Prostate gland (tissue), 2 donors: ENCODE data around the gene NHS. TPM values are rescaled to one million over a fixed set of nuclear protein-coding genes. Genes with fewer than 3 reads are reported as not detected.
"Not testable (repeated sequence)": the region's sequence is repeated elsewhere in the genome, so short reads cannot be mapped to it uniquely, and the experiment has no call there.

Experiments
- DNase-seq: peaks from one replicate; pipeline ENCODE4 v3.0.0-alpha.2; 2019; ENCODE audit warnings: low spot score
- H3K27ac ChIP-seq, 2 donors: fragments of 200-600 bp; sonication (generic); 2 replicates each; pipeline ENCODE4 v1.5.1; 2017 to 2019
- H3K27me3 ChIP-seq: fragments of 200-600 bp; sonication (generic); replicated peaks from 2 replicates; pipeline ENCODE4 v1.5.1; 2019; ENCODE audit not compliant: insufficient read depth
- H3K36me3 ChIP-seq, 2 donors: fragments of 200-600 bp; sonication (generic); 1 replicate in 1 of 2; 2 replicates in 1 of 2; pipeline versions ENCODE4 v1.5.1 to v1.8.1; 2017 to 2019
- H3K4me1 ChIP-seq: fragments of 200-600 bp; sonication (generic); replicated peaks from 2 replicates; pipeline ENCODE4 v1.5.1; 2019
- H3K4me3 ChIP-seq, 2 donors: fragments of 200-600 bp; sonication (generic); 2 replicates each; pipeline ENCODE4 v1.5.1; 2017 to 2019
- H3K9me3 ChIP-seq: fragments of 200-600 bp; sonication (generic); 2 replicates; pipeline ENCODE4 v1.5.1; 2017
- POLR2A ChIP-seq: fragments of 450-650 bp; IDR thresholded peaks from one replicate; pipeline ENCODE4 v1.6.1; 2016; ENCODE audit warnings: antibody characterized with exemption, mild to moderate bottlenecking
- POLR2AphosphoS5 ChIP-seq: sonication (generic); formaldehyde crosslinking; IDR thresholded peaks from one replicate; pipeline ENCODE4 v1.6.1; 2017; ENCODE audit warnings: antibody characterized with exemption
- WGBS: methylation state at CpG from one replicate; pipeline ENCODE4 v1.1.5; 2018; 5-methylcytosine and 5-hydroxymethylcytosine counted together
- intact Hi-C: fragments of 100-400 bp; cut with DNase I; formaldehyde crosslinking; loops from one replicate; pipeline ENCODE4 v1.14.2; 2022
- total RNA-seq, 2 donors: library from RNA; depleted of rRNA; stranded (reverse); fragments of >200 nt; gene quantifications; one replicate each; pipeline ENCODE4 v1.1.0, GENCODE V29; 2016
- TF ChIP-seq, protein P1 (sequence below), 4 experiments: fragments of 200-600 bp in 2 of 4; fragments of 450-650 bp in 2 of 4; sonication (generic) in 2 of 4; IDR thresholded peaks; 1 replicate in 3 of 4; 2 replicates in 1 of 4; pipeline ENCODE4 v1.5.1; 2016 to 2019; ENCODE audit warnings: antibody characterized with exemption in 4 of 4, mild to moderate bottlenecking in 2 of 4, moderate library complexity in 2 of 4

Gene NHS
- total RNA-seq, 2 donors from 2014 or later, result 4.8 to 17.7 TPM

DNA sequence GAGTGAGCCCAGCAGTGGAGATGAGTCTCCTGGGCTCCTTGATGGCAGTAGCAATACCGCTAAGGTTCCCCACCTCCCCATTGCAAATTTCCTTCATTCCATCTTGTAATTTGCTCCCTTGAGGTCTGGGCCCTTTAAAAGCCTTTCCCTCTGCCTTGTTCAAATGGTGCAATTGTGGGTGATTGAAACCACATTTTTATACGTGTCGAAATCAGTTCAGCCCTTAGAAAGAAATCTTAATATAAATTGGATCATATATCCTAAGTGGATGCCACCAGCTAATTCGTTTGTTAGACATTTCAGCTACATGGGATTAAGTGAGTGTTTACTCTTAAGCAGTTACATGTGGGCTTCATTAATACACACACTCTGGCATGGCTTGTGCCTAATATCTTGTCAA lies 68.6 kb downstream of the NHS start:
- WGBS, result 72% methylated on average over 4 of the region's 4 CpGs
- Histone ChIP-seq H3K36me3 (no peaks in the 10 kb centered on the region), H3K27me3 (no peaks in the 10 kb centered on the region), H3K9me3 (no peaks in the 10 kb centered on the region), H3K27ac (no peak overlapping the region), H3K4me1 (no peaks in the 10 kb centered on the region), H3K4me3 (no peak overlapping the region)
- intact Hi-C loops, result no loop called here
- no peak for TF ChIP-seq POLR2A
- no peak for DNase-seq

DNA sequence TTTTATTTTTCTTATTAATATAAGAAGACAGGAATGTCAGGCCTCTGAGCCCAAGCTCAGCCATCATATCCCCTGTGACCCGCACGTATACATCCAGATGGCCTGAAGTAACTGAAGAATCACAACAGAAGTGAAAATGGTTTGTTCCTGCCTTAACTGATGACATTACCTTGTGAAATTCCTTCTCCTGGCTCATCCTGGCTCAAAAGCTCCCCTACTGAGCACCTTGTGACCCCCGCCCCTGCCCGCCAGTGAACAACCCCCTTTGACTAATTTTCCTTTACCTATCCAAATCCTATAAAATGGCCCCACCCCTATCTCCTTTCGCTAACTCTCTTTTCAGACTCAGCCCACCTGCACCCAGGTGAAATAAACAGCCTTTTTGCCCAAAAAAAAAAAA lies 71.3 kb downstream of the NHS start:
- H3K27ac ChIP-seq, H3K4me3 ChIP-seq, H3K4me1 ChIP-seq, H3K27me3 ChIP-seq, H3K9me3 ChIP-seq, DNase-seq, H3K36me3 ChIP-seq, intact Hi-C loops: not testable (repeated sequence)
- 97% methylated on average over 5 of the region's 5 CpGs for WGBS

DNA sequence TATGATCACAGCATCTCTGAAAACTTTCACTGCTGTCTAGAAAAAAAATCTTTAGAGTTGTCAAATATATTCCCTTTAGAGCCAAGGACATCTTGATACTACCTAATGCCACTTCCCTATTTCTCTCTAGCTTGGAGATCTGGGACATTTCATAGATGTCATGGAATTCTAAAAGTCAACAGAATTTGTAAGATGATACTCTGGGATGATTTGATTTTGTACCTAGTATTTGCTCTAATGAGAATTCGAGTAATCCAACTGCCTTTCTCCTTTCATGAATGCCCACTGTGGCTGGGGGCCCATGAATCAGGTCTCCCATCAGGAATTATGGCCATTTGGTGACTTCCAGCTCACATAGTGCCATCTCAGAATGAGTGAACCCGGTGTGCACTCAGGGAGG lies 73.2 kb downstream of the NHS start:
- Histone ChIP-seq H3K36me3 (no peaks in the 10 kb centered on the region), H3K27me3 (no peaks in the 10 kb centered on the region), H3K9me3 (no peaks in the 10 kb centered on the region), H3K4me3 (no peak overlapping the region), H3K27ac (no peak overlapping the region), H3K4me1 (no peaks in the 10 kb centered on the region)
- intact Hi-C loops, result no loop called here
- 29% methylated on average over 2 of the region's 2 CpGs for WGBS
- no peak for DNase-seq
- TF ChIP-seq POLR2AphosphoS5 (no peak), POLR2A (no peak)
- TF ChIP-seq, protein P1, sequence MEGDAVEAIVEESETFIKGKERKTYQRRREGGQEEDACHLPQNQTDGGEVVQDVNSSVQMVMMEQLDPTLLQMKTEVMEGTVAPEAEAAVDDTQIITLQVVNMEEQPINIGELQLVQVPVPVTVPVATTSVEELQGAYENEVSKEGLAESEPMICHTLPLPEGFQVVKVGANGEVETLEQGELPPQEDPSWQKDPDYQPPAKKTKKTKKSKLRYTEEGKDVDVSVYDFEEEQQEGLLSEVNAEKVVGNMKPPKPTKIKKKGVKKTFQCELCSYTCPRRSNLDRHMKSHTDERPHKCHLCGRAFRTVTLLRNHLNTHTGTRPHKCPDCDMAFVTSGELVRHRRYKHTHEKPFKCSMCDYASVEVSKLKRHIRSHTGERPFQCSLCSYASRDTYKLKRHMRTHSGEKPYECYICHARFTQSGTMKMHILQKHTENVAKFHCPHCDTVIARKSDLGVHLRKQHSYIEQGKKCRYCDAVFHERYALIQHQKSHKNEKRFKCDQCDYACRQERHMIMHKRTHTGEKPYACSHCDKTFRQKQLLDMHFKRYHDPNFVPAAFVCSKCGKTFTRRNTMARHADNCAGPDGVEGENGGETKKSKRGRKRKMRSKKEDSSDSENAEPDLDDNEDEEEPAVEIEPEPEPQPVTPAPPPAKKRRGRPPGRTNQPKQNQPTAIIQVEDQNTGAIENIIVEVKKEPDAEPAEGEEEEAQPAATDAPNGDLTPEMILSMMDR (IDR thresholded peaks at IDR 0.05), result no peak

DNA sequence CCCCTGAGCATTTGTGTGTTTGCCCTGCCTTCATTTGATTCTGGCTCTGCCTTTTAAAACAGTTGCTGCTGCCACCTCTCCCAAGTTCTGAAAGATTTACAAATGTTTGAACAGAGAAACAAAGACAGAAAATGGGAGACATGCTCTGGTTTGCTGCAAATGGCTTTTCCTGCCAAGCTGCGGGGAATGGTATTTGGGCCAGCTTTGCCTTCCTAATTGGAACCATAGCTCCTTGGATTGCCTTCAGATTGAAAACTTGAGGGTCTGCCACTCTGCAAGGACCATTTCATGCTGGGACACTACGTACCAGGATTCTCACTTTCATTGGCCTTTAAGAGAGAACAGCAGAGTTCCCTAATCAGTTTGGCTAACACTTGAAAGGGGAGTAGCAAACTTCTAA lies 74.9 kb downstream of the NHS start:
- H3K36me3 ChIP-seq, result no peaks in the 10 kb centered on the region
- H3K4me3 ChIP-seq, result no peak overlapping the region
- TF ChIP-seq POLR2AphosphoS5 (no peak), POLR2A (no peak)
- TF ChIP-seq, protein P1 (IDR thresholded peaks at IDR 0.05), result no peak
- no peaks in the 10 kb centered on the region for H3K4me1 ChIP-seq
- H3K27me3 ChIP-seq, result no peaks in the 10 kb centered on the region
- no peak for DNase-seq
- intact Hi-C loops, result no loop called here
- no peaks in the 10 kb centered on the region for H3K9me3 ChIP-seq
- WGBS, result 25% methylated on average over 2 of the region's 2 CpGs
- no peak overlapping the region for H3K27ac ChIP-seq

DNA sequence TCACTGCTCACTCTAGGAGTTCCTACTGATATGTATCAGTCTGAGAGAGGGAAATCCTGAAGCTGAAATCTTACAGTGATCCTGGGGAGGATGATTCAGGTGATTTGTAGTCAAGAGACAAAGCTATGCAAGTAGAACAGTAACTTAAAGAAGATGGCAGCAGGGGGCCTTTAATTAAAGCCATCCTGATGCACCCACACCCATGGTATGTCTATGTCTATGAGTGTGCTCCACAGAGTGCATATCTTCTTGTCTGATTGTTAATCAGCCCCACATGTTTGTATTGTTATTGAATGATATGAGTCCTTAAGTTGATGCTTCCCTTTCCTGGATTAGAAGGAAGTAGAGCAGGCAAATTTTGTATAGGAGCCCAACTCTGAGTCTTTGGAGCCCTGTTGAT lies 78.8 kb downstream of the NHS start:
- H3K27ac ChIP-seq, result no peak overlapping the region

DNA sequence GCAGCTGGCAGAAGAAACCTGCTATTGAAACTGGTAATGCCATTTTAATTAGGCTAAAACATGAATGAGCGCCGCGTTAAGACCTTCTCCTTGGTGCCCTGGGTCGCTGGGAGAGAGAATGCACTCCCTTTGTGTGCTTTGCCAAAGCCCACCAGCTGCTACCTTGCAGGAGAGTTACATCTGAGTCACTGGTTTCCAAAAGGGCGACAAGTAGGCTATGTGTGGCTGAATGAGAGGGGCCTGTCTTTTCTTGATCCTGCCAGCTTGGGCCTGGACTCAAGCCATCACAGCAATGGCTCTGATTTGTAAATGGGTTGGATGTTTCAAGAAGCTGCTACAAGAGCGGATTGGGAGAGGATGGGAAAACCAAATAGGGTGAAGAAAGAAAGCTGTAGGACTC lies 81.5 kb downstream of the NHS start:
- WGBS, result 53% methylated on average over 6 of the region's 6 CpGs
- TF ChIP-seq POLR2AphosphoS5, result no peak
- TF ChIP-seq, protein P1 (IDR thresholded peaks at IDR 0.05), result no peak
- TF ChIP-seq POLR2A, result no peak
- no peak overlapping the region for H3K4me3 ChIP-seq
- DNase-seq, result no peak
- H3K9me3 ChIP-seq, result no peaks in the 10 kb centered on the region
- no peaks in the 10 kb centered on the region for H3K36me3 ChIP-seq
- intact Hi-C loops, result no loop called here
- no peaks in the 10 kb centered on the region for H3K4me1 ChIP-seq
- H3K27me3 ChIP-seq, result no peaks in the 10 kb centered on the region
- no peak overlapping the region for H3K27ac ChIP-seq

More for the DNA sequence above, 78.8 kb downstream of the NHS start:
- Histone ChIP-seq H3K27me3 (no peaks in the 10 kb centered on the region), H3K4me3 (no peak overlapping the region), H3K4me1 (no peaks in the 10 kb centered on the region), H3K9me3 (no peaks in the 10 kb centered on the region), H3K36me3 (no peaks in the 10 kb centered on the region)
- intact Hi-C loops, result no loop called here
- no peak for DNase-seq
- no peak for TF ChIP-seq POLR2AphosphoS5
- TF ChIP-seq, protein P1 (IDR thresholded peaks at IDR 0.05), result no peak
- no peak for TF ChIP-seq POLR2A
